HG03135 (cell line): ENCODE results near the gene RALGAPB.

ENCODE experiments used
- ATAC-seq: cut with Tn5 transposase; IDR thresholded peaks from one replicate; pipeline ENCODE4 v1.9.1; 2021; ENCODE audit warnings: mild to moderate bottlenecking, moderate library complexity; ENCODE audit not compliant: unreplicated experiment

RALGAPB gene

GRCh38 chr20:38603286-38603685 lies 130.6 kb downstream of the RALGAPB start:
- no peak for ATAC-seq

GRCh38 chr20:38604873-38605303 lies 132.2 kb downstream of the RALGAPB start:
- ATAC-seq = no peak

DNA sequence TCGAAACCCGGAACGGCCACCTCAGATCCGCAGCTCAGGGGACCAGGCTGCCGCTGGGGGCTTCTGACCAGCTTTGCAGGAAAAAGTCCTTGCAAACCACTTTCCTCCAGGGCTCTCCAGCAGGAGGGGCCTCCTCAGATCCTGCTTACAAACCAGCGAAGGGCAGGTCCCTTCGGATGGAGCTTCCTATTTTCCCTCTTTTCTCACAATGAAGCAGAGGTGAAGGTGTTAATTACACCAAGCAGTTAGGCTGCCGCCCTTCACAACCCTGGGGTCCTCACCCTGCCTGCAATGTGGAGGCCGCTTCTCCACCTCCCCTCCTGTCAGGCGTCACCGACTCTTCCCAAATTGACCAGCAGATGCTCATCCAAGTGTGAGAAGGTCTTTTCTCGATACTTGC lies 134.7 kb downstream of the RALGAPB start:
- no peak for ATAC-seq

DNA sequence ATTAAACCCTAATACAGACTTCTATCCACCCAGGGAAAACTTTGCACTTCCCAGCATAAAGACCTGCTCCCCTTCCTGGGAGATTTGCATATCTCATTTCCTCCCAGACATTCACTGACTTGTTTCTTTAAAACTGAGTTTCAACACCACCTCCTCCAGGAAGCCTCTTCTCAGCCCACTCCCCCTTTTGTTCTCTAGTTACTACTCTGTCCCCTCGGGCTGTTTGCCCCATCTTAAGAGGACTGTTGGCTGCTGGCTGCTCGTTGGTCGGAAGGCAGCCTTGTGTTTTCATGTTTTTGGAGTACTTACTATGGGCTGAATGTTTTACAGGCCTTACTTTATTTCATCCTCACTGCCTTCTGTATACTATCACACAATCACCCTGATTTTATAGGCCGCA lies 135.5 kb downstream of the RALGAPB start:
- no peak for ATAC-seq

- ATAC-seq = no peak
Measured at GRCh38 chr20:38609815-38610214, 137.2 kb downstream of the RALGAPB start.

GRCh38 chr20:38610521-38610920 lies 137.9 kb downstream of the RALGAPB start:
- ATAC-seq = no peak

DNA sequence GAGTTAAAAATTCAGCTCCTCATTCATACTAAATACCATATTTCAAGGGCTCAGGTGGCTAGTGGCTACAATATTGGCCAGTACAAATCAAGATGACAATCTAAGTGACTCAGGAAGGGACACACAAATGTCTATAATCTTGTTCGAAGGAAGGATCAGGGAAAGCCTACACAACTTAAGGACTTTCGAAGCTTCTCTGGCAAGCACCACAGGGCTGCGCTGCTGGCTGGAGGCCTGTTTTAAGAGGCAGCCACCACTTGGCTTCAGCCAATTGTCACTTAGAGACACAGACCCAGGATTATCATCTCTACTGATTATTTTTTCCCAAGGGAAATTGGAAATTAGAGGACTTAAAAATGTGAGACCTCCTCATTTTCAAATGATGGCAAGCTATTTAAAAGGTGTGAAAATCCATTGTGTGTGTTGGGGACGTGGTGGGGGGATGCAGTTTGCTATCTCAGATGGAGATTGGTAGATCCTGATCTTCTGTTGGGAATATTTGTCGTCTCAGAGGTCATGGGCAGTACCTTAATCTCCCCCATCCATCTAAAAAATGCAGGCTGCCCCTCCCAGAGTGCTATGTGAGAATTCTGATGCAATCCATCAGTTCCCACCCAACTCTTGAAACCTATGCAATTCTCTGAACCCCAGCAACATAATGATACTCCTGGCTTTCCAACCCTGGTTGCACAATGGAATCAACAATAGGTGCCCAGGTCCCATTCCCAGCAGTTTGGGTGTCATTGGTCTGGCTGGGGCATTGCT lies 140.3 kb downstream of the RALGAPB start:
- no peak for ATAC-seq

DNA sequence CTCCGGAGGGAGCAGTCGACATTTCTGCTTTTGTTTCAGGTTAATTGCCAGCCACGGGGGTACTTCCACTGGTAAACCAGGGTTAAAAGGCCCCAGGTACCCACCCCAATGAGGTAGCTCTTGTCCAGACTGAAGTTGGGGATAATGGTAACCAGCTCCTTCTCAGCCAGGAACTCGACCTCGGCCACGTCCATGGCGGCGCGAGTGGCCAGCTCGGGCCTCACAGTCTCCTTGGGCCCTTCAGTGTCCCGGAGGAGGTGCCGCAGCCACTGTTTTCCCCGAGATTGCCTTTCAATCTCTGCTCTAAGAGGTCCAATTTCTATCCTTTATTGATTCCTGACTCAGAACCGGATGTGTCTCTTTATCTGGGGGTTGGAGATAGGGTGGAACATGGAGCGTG lies 142.6 kb downstream of the RALGAPB start:
- no peak for ATAC-seq

DNA sequence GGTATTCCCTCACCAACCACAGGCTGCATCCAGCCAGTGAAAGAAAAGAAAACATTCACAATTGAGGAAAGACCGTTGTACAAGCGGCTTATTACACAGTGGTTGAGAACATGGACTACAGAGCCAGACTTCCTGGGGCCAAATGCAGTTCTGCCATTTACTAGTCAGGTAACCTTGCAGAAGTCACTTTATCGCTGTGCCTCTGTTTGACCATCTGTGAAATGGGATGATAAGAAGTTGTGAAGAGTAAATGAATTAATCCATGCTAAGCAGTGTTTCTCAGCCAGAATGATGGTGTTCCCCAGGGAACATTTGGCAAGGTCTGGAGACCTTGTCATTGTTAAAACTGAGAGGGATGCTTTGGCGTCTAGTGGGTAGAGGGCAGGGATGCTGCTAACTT lies 143.8 kb downstream of the RALGAPB start:
- ATAC-seq = no peak

DNA sequence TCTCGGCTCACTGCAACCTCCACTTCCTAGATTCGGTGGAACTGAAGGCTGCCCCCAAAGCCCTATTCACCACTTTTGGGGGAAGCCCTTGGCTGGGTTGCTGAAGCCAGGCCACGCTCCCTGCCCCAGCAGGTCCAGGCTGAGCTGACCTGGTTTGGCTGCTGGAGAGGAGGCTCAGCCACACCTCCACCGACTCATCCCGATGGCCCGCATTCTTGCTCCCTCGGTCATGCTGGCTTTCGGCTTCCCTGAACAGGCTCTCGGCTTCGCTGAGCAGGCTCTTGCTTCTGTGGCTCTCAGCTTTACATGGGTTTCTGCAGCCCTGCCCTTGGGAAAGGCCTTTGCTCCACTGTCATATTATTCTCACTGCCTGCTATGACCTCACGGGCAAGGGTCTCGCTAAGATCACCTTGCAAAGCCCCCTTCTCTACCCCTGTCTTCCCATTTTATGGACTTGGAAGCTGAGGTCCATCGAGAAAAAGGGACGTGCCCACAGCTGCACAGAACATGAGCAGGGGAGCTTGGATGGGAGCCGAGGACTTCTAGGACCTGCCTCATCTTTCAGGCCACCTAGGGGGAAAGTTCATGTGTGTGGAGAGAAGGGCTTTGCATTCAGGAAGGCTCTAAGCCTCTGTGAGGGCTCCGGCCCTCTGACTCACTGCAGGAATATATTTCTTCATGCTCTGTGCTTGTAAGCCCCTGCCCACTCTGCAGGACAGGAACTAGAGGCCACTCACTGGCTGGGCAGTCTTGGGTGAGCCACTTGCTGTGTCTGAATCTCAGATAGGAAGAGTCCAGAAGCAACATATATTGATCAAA lies 144.6 kb downstream of the RALGAPB start:
- ATAC-seq = no peak

GRCh38 chr20:38617830-38618196 lies 145.2 kb downstream of the RALGAPB start:
- ATAC-seq = no peak

GRCh38 chr20:38620441-38620840 lies 147.8 kb downstream of the RALGAPB start:
- ATAC-seq = no peak

- no peak for ATAC-seq
Measured at GRCh38 chr20:38623061-38623460, 150.4 kb downstream of the RALGAPB start.

DNA sequence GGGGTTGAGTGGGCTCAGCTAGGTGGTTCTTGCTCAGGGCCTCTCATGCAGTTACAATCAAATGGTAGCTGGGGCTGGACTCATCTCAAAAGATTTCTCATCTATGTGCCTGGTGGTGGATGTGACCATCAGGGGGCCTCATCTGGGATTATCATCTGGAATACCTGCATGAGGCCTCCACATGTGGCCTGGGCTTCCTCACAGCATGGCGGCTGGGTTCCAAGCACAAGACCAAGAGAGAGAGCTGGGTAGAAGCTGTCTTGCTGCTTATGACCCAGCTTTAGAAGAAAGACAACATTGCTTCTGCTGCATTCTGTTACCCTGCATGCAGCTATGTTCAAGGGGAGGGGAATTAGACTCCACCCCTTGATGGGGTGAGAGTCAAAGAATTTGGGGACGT lies 151.4 kb downstream of the RALGAPB start:
- no peak for ATAC-seq

DNA sequence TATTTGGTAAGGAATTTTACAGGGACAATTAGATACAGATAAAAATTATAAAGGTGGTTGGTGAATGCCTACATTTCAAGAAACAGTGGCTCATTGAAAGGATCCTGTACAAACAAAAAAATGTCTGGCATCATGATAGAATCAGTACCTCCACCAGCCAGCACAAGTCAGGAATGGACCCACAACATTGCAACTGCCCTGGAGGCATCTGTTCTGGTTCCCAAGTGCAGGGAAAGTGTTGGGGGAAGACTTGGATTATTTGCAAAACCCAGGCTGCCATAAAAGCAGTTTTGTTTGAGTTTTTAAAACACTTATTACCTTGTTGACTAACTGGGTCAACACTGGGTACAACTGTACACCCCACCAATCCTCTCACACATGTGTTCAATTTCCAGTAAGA lies 153.3 kb downstream of the RALGAPB start:
- no peak for ATAC-seq

GRCh38 chr20:38626921-38627659 lies 154.4 kb downstream of the RALGAPB start:
- ATAC-seq = no peak
